Activated CD8-positive, alpha-beta T cell treated with anti-CD3 and anti-CD28 coated beads, Interleukin-2, amount 10 ng/mL, durations not matched to agents 7 days and 5 days (primary cell): Measurements from ENCODE around the gene SPEG. TPM values are rescaled to one million over a fixed set of nuclear protein-coding genes. Genes with fewer than 3 reads are reported as not detected.
A peak's percentile ranks its signal among the peaks of the same experiment; 100 is the strongest.

Experiments
- ATAC-seq: fragments of 150-1000 bp; cut with Tn5 transposase; one replicate; pipeline ENCODE4 v1.10.0; 2021; ENCODE audit warnings: moderate library complexity
- CTCF ChIA-PET: fragments of 350-600 bp; sonication (Branson Sonifier 250); formaldehyde crosslinking; loops from one replicate; lab custom pipeline; 2021; ENCODE audit warnings: antibody characterized with exemption; lab: Charles Lee
- POLR2A ChIA-PET: fragments of 350-600 bp; sonication (Branson Sonifier 250); formaldehyde crosslinking; loops from one replicate; lab custom pipeline; 2021; ENCODE audit warnings: antibody characterized with exemption; lab: Charles Lee
- DNase-seq: peaks from one replicate; pipeline ENCODE4 v3.0.0-alpha.2; 2020
- H3K27ac Mint-ChIP-seq: one replicate; pipeline ENCODE4 v1.8.0; 2021; ENCODE audit warnings: mild to moderate bottlenecking, mixed read lengths
- H3K27me3 Mint-ChIP-seq: one replicate; pipeline ENCODE4 v1.8.0; 2021; ENCODE audit warnings: low read depth, mixed read lengths
- H3K36me3 Mint-ChIP-seq: one replicate; pipeline ENCODE4 v1.8.0; 2021; ENCODE audit warnings: low read depth, mixed read lengths
- H3K4me1 Mint-ChIP-seq: one replicate; pipeline ENCODE4 v1.8.0; 2021; ENCODE audit warnings: low read depth, mixed read lengths
- H3K4me3 Mint-ChIP-seq: one replicate; pipeline ENCODE4 v1.8.0; 2021; ENCODE audit warnings: mild to moderate bottlenecking, mixed read lengths
- H3K9me3 Mint-ChIP-seq: one replicate; pipeline ENCODE4 v1.8.0; 2022; ENCODE audit warnings: mixed read lengths; ENCODE audit not compliant: insufficient read depth
- total RNA-seq, 2 experiments: library from RNA; stranded (reverse); gene quantifications; one replicate each; pipeline ENCODE4 v1.2.3, GENCODE V29; 2021

SPEG gene
- total RNA-seq, 2 experiments from 2014 or later: 10.8 to 11.6 TPM

GRCh38 chr2:219514196-219514761, 79.6 kb downstream of the SPEG start, which contains the start of gene ASIC4:
TSS of gene ASIC4 (plus strand) at chr2:219514482. CDS start at chr2:219514725, 243 bp downstream.
- H3K27ac Mint-ChIP-seq: no peak within 1 kb of the TSS
- ATAC-seq: peak; percentile 27

GRCh38 chr2:219514836-219515235, 80.2 kb downstream of the SPEG start:
- Mint-ChIP-seq H3K27me3 (peaks cover 73% of the 10 kb centered on the region), H3K4me3 (no peak overlapping the region), H3K9me3 (no peaks in the 10 kb centered on the region), H3K4me1 (peaks cover 12% of the 10 kb centered on the region), H3K36me3 (no peaks in the 10 kb centered on the region), H3K27ac (no peak overlapping the region)
- DNase-seq (no peak), ATAC-seq (no peak)
- CTCF ChIA-PET: interaction anchor here (1.0 to 4.1 kb wide), 4 partner anchors 15 to 16 kb away, joined by 3 to 22 read pairs (median 4); partner anchors contain the start of gene GMPPA
- POLR2A ChIA-PET: interaction anchor here (0.6 to 0.7 kb wide), 2 partner anchors 11 to 18 kb away, joined by 3 read pairs; no protein-coding TSS in a partner anchor

More at GRCh38 chr2:219514196-219514761, 79.6 kb downstream of the SPEG start, which contains the start of gene ASIC4:
- ChIA-PET POLR2A (interaction anchor here (0.7 kb wide), 1 partner anchor 11 kb away, joined by 3 read pairs; no protein-coding TSS in a partner anchor), CTCF (interaction anchor here (1.1 to 4.1 kb wide), 3 partner anchors 14 to 111 kb away, joined by 3 to 22 read pairs (median 3); no protein-coding TSS in a partner anchor)
- no peaks in the 10 kb centered on the region for H3K36me3 Mint-ChIP-seq
- peaks cover 15% of the 10 kb centered on the region for H3K4me1 Mint-ChIP-seq
- DNase-seq: no peak
- no peak within 1 kb of the TSS for H3K4me3 Mint-ChIP-seq
- H3K27me3 Mint-ChIP-seq: peaks cover 74% of the 10 kb centered on the region
- H3K9me3 Mint-ChIP-seq: no peaks in the 10 kb centered on the region

- H3K9me3 Mint-ChIP-seq: no peaks in the 10 kb centered on the region
- ChIA-PET CTCF (interaction anchor here (1.0 to 1.7 kb wide), 2 partner anchors 13 to 17 kb away, joined by 4 to 5 read pairs; partner anchors contain the start of gene GMPPA), POLR2A (no interaction called here)
- peaks cover 9% of the 10 kb centered on the region for H3K4me1 Mint-ChIP-seq
- no peaks in the 10 kb centered on the region for H3K36me3 Mint-ChIP-seq
- H3K27me3 Mint-ChIP-seq: peaks cover 69% of the 10 kb centered on the region
- no peak overlapping the region for H3K4me3 Mint-ChIP-seq
- H3K27ac Mint-ChIP-seq: no peak overlapping the region
- ATAC-seq: no peak
- no peak for DNase-seq
These were observed 81.4 kb downstream of the SPEG start for GRCh38 chr2:219515874-219516629.

GRCh38 chr2:219516888-219517287, 82.2 kb downstream of the SPEG start:
- Mint-ChIP-seq H3K9me3 (no peaks in the 10 kb centered on the region), H3K27me3 (peaks cover 71% of the 10 kb centered on the region), H3K36me3 (no peaks in the 10 kb centered on the region), H3K27ac (no peak overlapping the region), H3K4me3 (no peak overlapping the region), H3K4me1 (peaks cover 9% of the 10 kb centered on the region)
- ATAC-seq (no peak), DNase-seq (no peak)
- ChIA-PET POLR2A (no interaction called here), CTCF (no interaction called here)

- DNase-seq: no peak
- H3K9me3 Mint-ChIP-seq: no peaks in the 10 kb centered on the region
- POLR2A ChIA-PET: interaction anchor here (0.7 kb wide), 1 partner anchor 10 kb away, joined by 4 read pairs; no protein-coding TSS in a partner anchor
- peaks cover 10% of the 10 kb centered on the region for H3K4me1 Mint-ChIP-seq
- H3K36me3 Mint-ChIP-seq: no peaks in the 10 kb centered on the region
- H3K4me3 Mint-ChIP-seq: no peak overlapping the region
- H3K27ac Mint-ChIP-seq: no peak overlapping the region
- ATAC-seq: no peak
- H3K27me3 Mint-ChIP-seq: peaks cover 65% of the 10 kb centered on the region
- CTCF ChIA-PET: interaction anchor here (0.8 to 4.3 kb wide), 5 partner anchors 8 to 115 kb away, joined by 3 to 24 read pairs (median 5); no protein-coding TSS in a partner anchor
These were observed 83.5 kb downstream of the SPEG start for GRCh38 chr2:219517954-219518778.

- no peak overlapping the region for H3K4me3 Mint-ChIP-seq
- H3K27me3 Mint-ChIP-seq: peaks cover 65% of the 10 kb centered on the region
- no peaks in the 10 kb centered on the region for H3K9me3 Mint-ChIP-seq
- no peak for ATAC-seq
- no peak for DNase-seq
- no peaks in the 10 kb centered on the region for H3K36me3 Mint-ChIP-seq
- ChIA-PET CTCF (interaction anchor here (2.0 to 4.3 kb wide), 2 partner anchors 10 to 24 kb away, joined by 5 to 24 read pairs; no protein-coding TSS in a partner anchor), POLR2A (no interaction called here)
- H3K27ac Mint-ChIP-seq: no peak overlapping the region
- peaks cover 1% of the 10 kb centered on the region for H3K4me1 Mint-ChIP-seq
These were observed 84.9 kb downstream of the SPEG start for GRCh38 chr2:219519526-219519916.

GRCh38 chr2:219520079-219520478, 85.4 kb downstream of the SPEG start:
- Mint-ChIP-seq H3K27ac (no peak overlapping the region), H3K4me1 (peaks cover 1% of the 10 kb centered on the region), H3K4me3 (no peak overlapping the region), H3K9me3 (no peaks in the 10 kb centered on the region), H3K36me3 (no peaks in the 10 kb centered on the region), H3K27me3 (peaks cover 66% of the 10 kb centered on the region)
- DNase-seq (no peak), ATAC-seq (no peak)
- POLR2A ChIA-PET: no interaction called here
- CTCF ChIA-PET: interaction anchor here (0.8 to 4.3 kb wide), 5 partner anchors 10 to 117 kb away, joined by 3 to 24 read pairs (median 4); no protein-coding TSS in a partner anchor

- Mint-ChIP-seq H3K4me1 (peaks cover 1% of the 10 kb centered on the region), H3K4me3 (no peak overlapping the region), H3K36me3 (no peaks in the 10 kb centered on the region), H3K27ac (no peak overlapping the region), H3K27me3 (peaks cover 71% of the 10 kb centered on the region), H3K9me3 (no peaks in the 10 kb centered on the region)
- POLR2A ChIA-PET: no interaction called here
- DNase-seq (no peak), ATAC-seq (peak; percentile 12)
- CTCF ChIA-PET: interaction anchor here (1.0 to 4.3 kb wide), 7 partner anchors 8 to 118 kb away, joined by 3 to 24 read pairs (median 4); partner anchors contain the start of gene GMPPA
These were observed 86.6 kb downstream of the SPEG start for GRCh38 chr2:219521066-219521880.

- H3K27ac Mint-ChIP-seq: no peak overlapping the region
- ChIA-PET CTCF (interaction anchor here (0.5 to 4.3 kb wide), 6 partner anchors 7 to 64 kb away, joined by 3 to 24 read pairs (median 4); partner anchors contain the start of gene GMPPA), POLR2A (interaction anchor here (0.6 kb wide), 2 partner anchors 363 to 791 kb away, joined by 3 read pairs; no protein-coding TSS in a partner anchor)
- H3K36me3 Mint-ChIP-seq: no peaks in the 10 kb centered on the region
- H3K9me3 Mint-ChIP-seq: no peaks in the 10 kb centered on the region
- no peak overlapping the region for H3K4me3 Mint-ChIP-seq
- H3K27me3 Mint-ChIP-seq: peaks cover 69% of the 10 kb centered on the region
- ATAC-seq (no peak), DNase-seq (no peak)
- peaks cover 1% of the 10 kb centered on the region for H3K4me1 Mint-ChIP-seq
These were observed 87.7 kb downstream of the SPEG start for GRCh38 chr2:219522111-219523030.
